Osteoblast (primary cell): ENCODE measurements around the gene APOBEC3G. TPM values are rescaled to one million over a fixed set of nuclear protein-coding genes. Genes with fewer than 3 reads are reported as not detected.

Experiments used
- DNase-seq: peaks from one replicate; pipeline ENCODE4 v3.0.0; 2011; ENCODE audit warnings: low spot score, mixed read lengths; ENCODE audit not compliant: insufficient read length; ENCODE audit errors: missing footprints
- H2AFZ ChIP-seq: 2 replicates; pipeline ENCODE4 v1.6.0; 2011; ENCODE audit warnings: mild to moderate bottlenecking, low read length
- H3K27ac ChIP-seq: 2 replicates; pipeline ENCODE4 v1.5.1; 2011; ENCODE audit warnings: mild to moderate bottlenecking, low read depth, low read length, moderate library complexity
- H3K27me3 ChIP-seq: 2 replicates; pipeline ENCODE4 v1.6.0; 2012; ENCODE audit warnings: mild to moderate bottlenecking, control low read depth, inconsistent platforms, low read length, moderate library complexity; ENCODE audit not compliant: insufficient read depth
- H3K36me3 ChIP-seq: 2 replicates; pipeline ENCODE4 v1.5.1; 2011; ENCODE audit warnings: mild to moderate bottlenecking, low read length, control low read depth, moderate library complexity; ENCODE audit not compliant: insufficient read depth
- H3K4me1 ChIP-seq: 2 replicates; pipeline ENCODE4 v1.5.1; 2011; ENCODE audit warnings: mild to moderate bottlenecking, low read length, control low read depth, moderate library complexity; ENCODE audit not compliant: insufficient read depth
- H3K4me2 ChIP-seq: 2 replicates; pipeline ENCODE4 v1.6.0; 2011; ENCODE audit warnings: mild to moderate bottlenecking, low read length; ENCODE audit not compliant: insufficient read depth
- H3K4me3 ChIP-seq: fragments of 200-600 bp; sonication (generic); 3 replicates; pipeline ENCODE4 v1.5.1; 2012; ENCODE audit warnings: mild to moderate bottlenecking, low read length, inconsistent platforms; ENCODE audit not compliant: insufficient read depth
- H3K79me2 ChIP-seq: 2 replicates; pipeline ENCODE4 v1.6.0; 2012; ENCODE audit warnings: mild to moderate bottlenecking, low read length, control low read depth, inconsistent platforms; ENCODE audit not compliant: insufficient read depth
- H3K9me3 ChIP-seq: 2 replicates; pipeline ENCODE4 v1.5.1; 2011; ENCODE audit warnings: low read depth, low read length, control low read depth
- H4K20me1 ChIP-seq: 2 replicates; pipeline ENCODE4 v1.6.0; 2012; ENCODE audit warnings: mild to moderate bottlenecking, low read length, control low read depth; ENCODE audit not compliant: insufficient read depth
- CTCF ChIP-seq: IDR thresholded peaks from 2 replicates; pipeline ENCODE4 v1.5.1; 2011; ENCODE audit warnings: mild to moderate bottlenecking, low read depth, low read length, moderate library complexity; ENCODE audit errors: extremely low read depth
- total RNA-seq: library from RNA; depleted of rRNA; stranded (reverse); fragments of >200 nt; gene quantifications from 2 replicates; pipeline ENCODE4 v1.2.3, GENCODE V29; 2012

Gene APOBEC3G
- total RNA-seq, 1 donor, result 18.1 TPM

GRCh38 chr22:39089928-39090327 lies 12.9 kb downstream of the APOBEC3G start:
- H4K20me1 ChIP-seq, result no peaks in the 10 kb centered on the region
- H3K27me3 ChIP-seq, result peaks cover 13% of the 10 kb centered on the region
- H3K4me1 ChIP-seq, result no peaks in the 10 kb centered on the region
- TF ChIP-seq CTCF, result no peak
- H3K4me2 ChIP-seq, result no peak overlapping the region
- H2AFZ ChIP-seq, result no peak overlapping the region
- no peaks in the 10 kb centered on the region for H3K79me2 ChIP-seq
- no peaks in the 10 kb centered on the region for H3K9me3 ChIP-seq
- DNase-seq, result peak; percentile 70
- no peaks in the 10 kb centered on the region for H3K36me3 ChIP-seq
- H3K4me3 ChIP-seq, result no peak overlapping the region
- no peak overlapping the region for H3K27ac ChIP-seq

DNA sequence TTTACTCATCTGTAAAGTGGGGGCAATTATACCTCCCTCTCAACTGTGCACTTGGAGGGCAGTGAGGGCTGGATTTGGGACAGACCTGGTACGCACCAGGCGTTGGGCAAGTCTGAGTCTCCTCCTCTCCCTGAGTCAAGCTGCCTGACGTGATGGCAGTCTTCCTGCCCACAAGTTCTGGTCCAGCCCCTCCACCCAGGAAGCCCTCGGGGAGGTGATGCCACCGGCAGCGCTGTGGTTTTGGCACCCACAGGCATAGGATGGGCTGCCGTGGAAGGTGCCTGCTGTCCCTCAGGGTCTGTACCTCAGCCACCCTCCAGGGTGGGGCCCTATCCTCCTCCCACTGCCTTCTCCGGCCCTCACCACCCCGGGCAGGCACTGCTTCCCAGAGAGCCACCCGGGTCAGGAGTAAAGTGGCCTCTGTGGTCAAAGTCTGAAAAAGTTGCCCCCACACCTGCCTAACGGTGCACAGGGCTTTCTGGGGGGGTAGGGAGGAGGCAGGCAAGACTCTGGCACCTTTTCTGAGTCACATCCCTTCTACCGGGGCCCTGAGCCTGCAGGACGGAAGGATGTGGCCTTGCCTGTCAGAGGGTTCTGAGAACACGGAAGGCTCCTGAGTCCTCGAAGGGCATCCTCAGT lies 13.5 kb downstream of the APOBEC3G start:
- no peak for TF ChIP-seq CTCF
- H4K20me1 ChIP-seq, result no peaks in the 10 kb centered on the region
- H3K4me2 ChIP-seq, result no peak overlapping the region
- H3K36me3 ChIP-seq, result no peaks in the 10 kb centered on the region
- no peak overlapping the region for H3K27ac ChIP-seq
- H3K27me3 ChIP-seq, result peaks cover 13% of the 10 kb centered on the region
- DNase-seq, result peak; percentile 85
- H3K9me3 ChIP-seq, result no peaks in the 10 kb centered on the region
- no peak overlapping the region for H2AFZ ChIP-seq
- H3K79me2 ChIP-seq, result no peaks in the 10 kb centered on the region
- H3K4me3 ChIP-seq, result no peak overlapping the region
- no peaks in the 10 kb centered on the region for H3K4me1 ChIP-seq

- Histone ChIP-seq H2AFZ (no peak overlapping the region), H3K4me1 (no peaks in the 10 kb centered on the region), H3K27ac (no peak overlapping the region), H3K27me3 (peaks cover 13% of the 10 kb centered on the region), H3K36me3 (no peaks in the 10 kb centered on the region), H4K20me1 (no peaks in the 10 kb centered on the region), H3K4me2 (no peak overlapping the region), H3K9me3 (no peaks in the 10 kb centered on the region), H3K4me3 (no peak overlapping the region), H3K79me2 (no peaks in the 10 kb centered on the region)
- no peak for TF ChIP-seq CTCF
- DNase-seq, result peak; percentile 55
Measured at GRCh38 chr22:39091126-39092081, 14.3 kb downstream of the APOBEC3G start.
